NT2/D1 (cell line): Measurements from ENCODE around the gene GCN1.

Source experiments
- DNase-seq: peaks from one replicate; pipeline ENCODE4 v3.0.0-alpha.2; 2011; ENCODE audit warnings: low read depth, low spot score
- H3K27me3 ChIP-seq: 2 replicates; pipeline ENCODE4 v1.6.0; 2011; ENCODE audit warnings: mild to moderate bottlenecking; ENCODE audit not compliant: insufficient read length, insufficient read depth
- H3K36me3 ChIP-seq: 2 replicates; pipeline ENCODE4 v1.6.1; 2011; ENCODE audit warnings: mild to moderate bottlenecking, low read length, mixed read lengths; ENCODE audit not compliant: insufficient read depth, insufficient read length
- H3K4me1 ChIP-seq: 2 replicates; pipeline ENCODE4 v1.5.1; 2011; ENCODE audit not compliant: insufficient read depth, insufficient read length
- H3K4me3 ChIP-seq: 2 replicates; pipeline ENCODE4 v1.5.1; 2011; ENCODE audit warnings: low read depth; ENCODE audit not compliant: insufficient read length
- H3K9ac ChIP-seq: 2 replicates; pipeline ENCODE4 v1.6.0; 2011; ENCODE audit warnings: low read depth; ENCODE audit not compliant: insufficient read length
- H3K9me3 ChIP-seq: 2 replicates; pipeline ENCODE4 v1.5.1; 2011; ENCODE audit warnings: mild to moderate bottlenecking, low read length; ENCODE audit not compliant: insufficient read depth
- SUZ12 ChIP-seq: IDR thresholded peaks from 2 replicates; pipeline ENCODE4 v1.6.1; 2011; ENCODE audit not compliant: insufficient read length, insufficient read depth; ENCODE audit errors: extremely low read depth
- YY1 ChIP-seq: IDR thresholded peaks from 2 replicates; pipeline ENCODE4 v1.6.1; 2011; ENCODE audit not compliant: insufficient read length, insufficient read depth
- ZNF274 ChIP-seq: IDR thresholded peaks from 2 replicates; pipeline ENCODE4 v1.6.1; 2011; ENCODE audit warnings: mild to moderate bottlenecking, low read depth, low read length

Gene GCN1

DNA sequence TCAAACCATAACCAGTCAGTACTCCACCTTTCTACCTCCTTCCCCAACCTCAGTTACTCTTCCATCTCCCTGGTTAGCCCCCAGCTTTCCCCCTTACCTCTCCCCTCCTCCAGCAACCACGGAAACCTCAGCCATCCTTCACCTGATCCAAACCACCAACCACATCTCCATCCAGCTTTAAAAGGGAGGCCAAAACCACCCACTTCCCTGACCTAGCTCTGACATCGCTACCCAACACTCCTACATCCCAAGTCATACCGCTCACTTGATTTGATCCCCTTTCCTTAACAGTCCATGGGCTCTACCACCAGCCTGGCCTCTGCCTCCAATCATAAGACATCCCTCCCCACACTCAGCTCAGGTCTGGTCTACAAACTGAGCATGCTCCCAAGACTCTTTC lies 79.4 kb downstream of the GCN1 start:
- Histone ChIP-seq H3K4me3 (peak overlapping the region; percentile 94), H3K36me3 (peaks cover 51% of the 10 kb centered on the region), H3K4me1 (peaks cover 21% of the 10 kb centered on the region), H3K9me3 (no peaks in the 10 kb centered on the region), H3K9ac (no peak overlapping the region), H3K27me3 (no peaks in the 10 kb centered on the region)
- no peak for DNase-seq
- TF ChIP-seq ZNF274 (no peak), SUZ12 (no peak), YY1 (no peak)

- Histone ChIP-seq H3K9me3 (no peaks in the 10 kb centered on the region), H3K36me3 (peaks cover 72% of the 10 kb centered on the region), H3K9ac (peak overlapping the region; percentile 21), H3K4me1 (peaks cover 26% of the 10 kb centered on the region), H3K27me3 (no peaks in the 10 kb centered on the region), H3K4me3 (no peak overlapping the region)
- no peak for DNase-seq
- TF ChIP-seq SUZ12: no peak
- TF ChIP-seq YY1: no peak
- TF ChIP-seq ZNF274: no peak
Observed at GRCh38 chr12:120110550-120111501, 83.7 kb downstream of the GCN1 start.

DNA sequence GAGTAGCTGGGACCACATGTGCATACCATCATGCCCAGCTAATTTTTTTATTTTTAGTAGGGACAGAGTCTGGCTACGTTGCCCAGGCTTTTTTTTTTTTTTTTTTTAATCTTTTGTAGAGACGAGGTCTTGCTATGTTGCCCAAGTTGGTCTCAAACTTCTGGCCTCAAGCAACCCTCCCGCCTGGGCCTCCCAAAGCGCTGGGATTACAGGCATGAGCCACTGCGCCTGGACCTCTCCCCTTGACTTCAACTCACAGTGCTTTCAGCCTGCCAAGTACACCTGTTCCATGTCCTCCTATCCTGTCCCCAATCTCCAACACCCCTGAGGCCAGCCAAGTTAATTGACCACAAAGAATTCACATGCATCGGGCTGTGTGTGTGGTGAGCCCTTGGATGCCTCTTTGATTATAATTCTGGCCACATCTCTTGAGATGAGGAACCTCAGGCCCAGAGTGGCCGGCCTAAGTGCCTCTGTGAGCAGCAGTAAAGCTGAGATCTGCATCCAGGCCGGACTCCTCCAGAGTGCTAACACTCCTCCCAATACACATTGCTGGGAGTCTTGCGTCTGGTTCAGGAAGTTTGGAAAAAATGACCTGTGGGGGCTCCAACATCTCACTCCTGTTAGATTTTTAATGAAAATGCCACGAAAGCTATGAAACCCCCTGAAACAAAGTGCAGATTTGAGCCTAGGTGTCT lies 84.8 kb downstream of the GCN1 start:
- Histone ChIP-seq H3K9me3 (no peaks in the 10 kb centered on the region), H3K36me3 (peaks cover 69% of the 10 kb centered on the region), H3K27me3 (no peaks in the 10 kb centered on the region), H3K4me1 (peaks cover 26% of the 10 kb centered on the region), H3K9ac (peak overlapping the region; percentile 15), H3K4me3 (no peak overlapping the region)
- TF ChIP-seq ZNF274 (no peak), SUZ12 (no peak), YY1 (no peak)
- no peak for DNase-seq

GRCh38 chr12:120106151-120106550 lies 88.4 kb downstream of the GCN1 start:
- no peak for DNase-seq
- Histone ChIP-seq H3K4me3 (no peak overlapping the region), H3K36me3 (peaks cover 78% of the 10 kb centered on the region), H3K9me3 (no peaks in the 10 kb centered on the region), H3K27me3 (no peaks in the 10 kb centered on the region), H3K9ac (no peak overlapping the region), H3K4me1 (peaks cover 41% of the 10 kb centered on the region)
- TF ChIP-seq SUZ12: no peak
- TF ChIP-seq ZNF274: no peak
- no peak for TF ChIP-seq YY1

DNA sequence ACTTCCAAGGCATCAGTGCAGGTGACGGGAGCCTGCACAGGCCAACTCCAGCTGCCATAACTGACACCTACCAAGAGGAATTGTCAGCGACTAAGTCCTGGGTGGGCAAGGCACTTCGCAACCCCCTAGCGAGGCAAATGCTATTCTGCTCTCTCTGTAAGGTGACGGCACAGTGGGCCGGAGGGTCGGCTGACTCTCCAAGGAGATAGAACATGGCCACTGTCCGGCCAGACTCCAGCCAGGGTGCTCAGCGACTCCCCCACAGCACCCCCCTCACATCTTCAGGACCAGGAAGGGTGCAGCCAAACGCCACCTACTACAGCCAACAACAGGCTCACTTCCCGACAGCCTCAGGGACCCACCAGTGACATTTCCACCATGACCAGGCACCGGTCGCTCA lies 91.1 kb downstream of the GCN1 start:
- H3K36me3 ChIP-seq: peaks cover 90% of the 10 kb centered on the region
- H3K9ac ChIP-seq: no peak overlapping the region
- no peak overlapping the region for H3K4me3 ChIP-seq
- H3K27me3 ChIP-seq: no peaks in the 10 kb centered on the region
- no peak for DNase-seq
- H3K9me3 ChIP-seq: no peaks in the 10 kb centered on the region
- no peak for TF ChIP-seq YY1
- peaks cover 29% of the 10 kb centered on the region for H3K4me1 ChIP-seq

DNA sequence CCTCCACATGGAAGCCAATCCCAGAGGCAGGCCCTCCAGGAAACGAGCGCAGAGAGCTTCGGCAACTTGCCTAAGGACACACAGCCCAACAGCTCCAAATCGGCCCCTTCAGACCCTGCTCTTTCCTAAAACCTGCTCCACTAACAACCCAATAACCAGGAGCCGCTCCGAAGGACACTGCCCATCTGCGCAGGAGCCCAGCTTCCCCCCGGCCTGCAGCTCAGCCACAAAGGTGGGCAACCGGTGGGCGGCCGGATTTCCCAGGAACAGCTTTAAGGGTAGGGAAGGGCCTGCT lies 91.5 kb downstream of the GCN1 start:
- Histone ChIP-seq H3K4me3 (no peak overlapping the region), H3K27me3 (no peaks in the 10 kb centered on the region), H3K36me3 (peaks cover 90% of the 10 kb centered on the region), H3K9ac (no peak overlapping the region), H3K9me3 (no peaks in the 10 kb centered on the region), H3K4me1 (peaks cover 27% of the 10 kb centered on the region)
- TF ChIP-seq ZNF274 (no peak), YY1 (no peak), SUZ12 (no peak)
- no peak for DNase-seq
